HG02763 (cell line): Measurements from ENCODE around the gene CYRIA.
A peak's percentile ranks its signal among the peaks of the same experiment; 100 is the strongest.

ENCODE experiments used
- ATAC-seq: cut with Tn5 transposase; IDR thresholded peaks from one replicate; pipeline ENCODE4 v1.9.1; 2021; ENCODE audit warnings: mild to moderate bottlenecking, moderate library complexity; ENCODE audit not compliant: unreplicated experiment

Gene CYRIA

GRCh38 chr2:16633621-16634430 lies 31.8 kb downstream of the CYRIA start:
- ATAC-seq, result no peak

- no peak for ATAC-seq
These were observed 33.0 kb downstream of the CYRIA start for GRCh38 chr2:16632598-16632997.

GRCh38 chr2:16630463-16630862 lies 35.2 kb downstream of the CYRIA start:
- no peak for ATAC-seq

- ATAC-seq, result no peak
These were observed 35.9 kb downstream of the CYRIA start for GRCh38 chr2:16629770-16630169.

GRCh38 chr2:16629044-16629443 lies 36.6 kb downstream of the CYRIA start:
- no peak for ATAC-seq

GRCh38 chr2:16628314-16628713 lies 37.3 kb downstream of the CYRIA start:
- no peak for ATAC-seq

- ATAC-seq, result no peak
These were observed 38.5 kb downstream of the CYRIA start for GRCh38 chr2:16626997-16627605.

- ATAC-seq, result no peak
These were observed 39.1 kb downstream of the CYRIA start for GRCh38 chr2:16626497-16626896.

GRCh38 chr2:16625759-16626158 lies 39.9 kb downstream of the CYRIA start:
- peak; percentile 76 for ATAC-seq

- no peak for ATAC-seq
These were observed 40.4 kb downstream of the CYRIA start for GRCh38 chr2:16625201-16625729.

- no peak for ATAC-seq
These were observed 41.2 kb downstream of the CYRIA start for GRCh38 chr2:16624436-16624780.

GRCh38 chr2:16623564-16624435 lies 41.8 kb downstream of the CYRIA start:
- ATAC-seq, result no peak

- no peak for ATAC-seq
These were observed 42.6 kb downstream of the CYRIA start for GRCh38 chr2:16623031-16623430.

GRCh38 chr2:16622399-16622968 lies 43.1 kb downstream of the CYRIA start:
- no peak for ATAC-seq

- no peak for ATAC-seq
These were observed 44.3 kb downstream of the CYRIA start for GRCh38 chr2:16621316-16621715.

GRCh38 chr2:16620590-16620989 lies 45.0 kb downstream of the CYRIA start:
- ATAC-seq, result no peak

- ATAC-seq, result no peak
These were observed 45.9 kb downstream of the CYRIA start for GRCh38 chr2:16619576-16620245.

- no peak for ATAC-seq
These were observed 48.1 kb downstream of the CYRIA start for GRCh38 chr2:16617282-16618266.
